AG10803 (cell line): Measurements from ENCODE around the gene OPN1MW.
"Not testable (repeated sequence)": the region's sequence is repeated elsewhere in the genome, so short reads cannot be mapped to it uniquely, and the experiment has no call there.

ENCODE experiments used
- DNase-seq: peaks from one replicate; pipeline ENCODE4 v3.0.0; 2010; ENCODE audit warnings: low read depth
- H3K4me3 ChIP-seq: 2 replicates; pipeline ENCODE4 v1.5.1; 2011; ENCODE audit warnings: mild to moderate bottlenecking, low read length, control low read depth

OPN1MW gene

GRCh38 chrX:154226706-154227105 lies 44.3 kb downstream of the OPN1MW start:
- not testable (repeated sequence) for DNase-seq

GRCh38 chrX:154231443-154231842 lies 49.0 kb downstream of the OPN1MW start:
- DNase-seq = not testable (repeated sequence)

More at GRCh38 chrX:154226706-154227105, 44.3 kb downstream of the OPN1MW start:
- not testable (repeated sequence) for H3K4me3 ChIP-seq

GRCh38 chrX:154233620-154234019 lies 51.2 kb downstream of the OPN1MW start:
- DNase-seq, H3K4me3 ChIP-seq: not testable (repeated sequence)

More at GRCh38 chrX:154231443-154231842, 49.0 kb downstream of the OPN1MW start:
- not testable (repeated sequence) for H3K4me3 ChIP-seq

- not testable (repeated sequence) for DNase-seq, H3K4me3 ChIP-seq
These were observed 56.7 kb downstream of the OPN1MW start for GRCh38 chrX:154238939-154239559.

GRCh38 chrX:154239982-154240503 lies 57.6 kb downstream of the OPN1MW start:
- not testable (repeated sequence) for H3K4me3 ChIP-seq, DNase-seq
